ENCODE results near the gene SLC29A4. TPM values are rescaled to one million over a fixed set of nuclear protein-coding genes. Genes with fewer than 3 reads are reported as not detected.
A peak's percentile ranks its signal among the peaks of the same experiment; 100 is the strongest.
"Not testable (repeated sequence)": the region's sequence is repeated elsewhere in the genome, so short reads cannot be mapped to it uniquely, and the experiment has no call there.

SLC29A4 gene
- total RNA-seq, 1 experiment from 2014 or later: 1.4 TPM

DNA sequence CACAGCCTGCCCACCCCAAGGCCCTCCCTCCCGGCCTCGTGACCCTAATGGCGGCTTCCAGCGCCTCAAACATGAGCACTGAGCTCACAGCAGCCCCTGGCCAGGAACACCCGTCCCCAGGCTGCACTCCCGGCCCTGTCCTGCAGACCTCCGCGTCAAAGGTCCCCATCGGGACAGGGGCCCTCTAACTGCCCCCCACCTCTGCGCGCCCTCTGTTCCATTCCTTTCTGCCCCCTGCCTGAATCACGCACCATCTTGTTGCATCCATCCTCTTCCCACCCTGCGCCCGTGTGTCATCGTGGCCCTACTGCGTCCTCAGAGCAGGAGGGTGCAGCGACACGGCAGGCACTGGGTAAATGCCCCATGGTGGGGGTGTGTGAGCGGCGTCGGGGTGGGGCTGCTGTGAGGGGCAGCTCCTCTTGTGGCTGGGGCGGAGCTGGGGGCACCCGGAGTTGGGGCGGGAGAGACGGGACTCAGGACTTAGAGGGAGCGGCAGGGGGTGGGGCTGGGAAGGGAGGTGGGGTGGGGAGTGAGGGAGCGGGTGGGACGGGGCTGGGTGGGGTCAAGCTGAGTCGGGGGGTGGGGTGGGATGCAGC, 13.4 kb downstream of the SLC29A4 start:
- DNase-seq (ENCODE audit: low read depth): no peak

GRCh38 chr7:5296611-5297226, 14.0 kb downstream of the SLC29A4 start:
- peak; percentile 44 for DNase-seq (ENCODE audit: low read depth)

GRCh38 chr7:5300366-5300765, 17.6 kb downstream of the SLC29A4 start:
- DNase-seq (ENCODE audit: low read depth): no peak

- DNase-seq (ENCODE audit: low read depth): no peak
Measured at GRCh38 chr7:5302577-5302976, 19.8 kb downstream of the SLC29A4 start.

GRCh38 chr7:5303061-5303460, 20.3 kb downstream of the SLC29A4 start:
- DNase-seq (ENCODE audit: low read depth): no peak

GRCh38 chr7:5303591-5304505, 21.1 kb downstream of the SLC29A4 start:
- DNase-seq (ENCODE audit: low read depth): no peak

- DNase-seq (ENCODE audit: low read depth): not testable (repeated sequence)
Measured at GRCh38 chr7:5305050-5305449, 22.3 kb downstream of the SLC29A4 start.

DNA sequence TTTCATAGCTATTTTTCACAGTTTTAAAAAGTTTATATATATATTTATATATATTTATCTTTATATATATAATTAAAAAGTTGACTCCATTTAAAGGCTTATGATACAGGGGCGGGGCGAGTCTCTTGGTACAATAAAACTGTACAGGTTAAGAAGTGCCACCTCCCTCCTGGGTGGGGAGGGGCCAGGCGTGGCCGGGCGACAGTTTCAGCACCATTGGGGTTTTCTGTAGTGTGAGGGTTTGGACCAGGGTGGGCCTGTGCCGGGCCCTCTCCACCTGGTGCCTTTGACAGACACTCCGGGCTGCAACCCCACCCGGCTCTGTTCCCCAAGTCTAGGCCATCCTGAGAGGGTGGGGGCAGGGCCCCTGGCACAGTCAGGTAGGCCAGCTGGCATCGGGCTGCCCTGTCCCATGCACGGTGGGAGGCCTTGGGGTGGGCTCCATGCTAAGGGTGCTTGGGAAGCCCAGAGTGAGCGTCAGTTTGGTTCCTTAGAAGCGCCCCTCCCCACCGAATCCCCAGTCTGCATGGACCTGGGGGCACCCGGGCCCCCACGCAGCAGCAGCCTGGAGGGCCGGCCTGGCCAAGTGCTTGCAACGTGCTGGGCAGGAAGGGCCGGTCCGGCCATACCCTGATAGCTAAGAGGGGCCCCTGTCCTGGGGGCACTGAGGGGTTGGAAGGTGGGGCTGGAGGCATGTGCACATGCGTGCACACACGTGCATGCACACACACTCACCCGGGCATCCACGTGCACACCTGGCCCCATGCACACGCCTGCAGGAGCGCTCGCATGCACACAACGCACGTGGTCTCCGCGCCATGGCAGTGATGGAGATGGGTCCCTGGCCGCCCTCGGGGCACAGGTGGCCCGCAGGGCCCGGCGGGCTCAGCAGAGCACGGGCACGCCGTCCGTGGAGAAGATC, 24.7 kb downstream of the SLC29A4 start:
- not testable (repeated sequence) for DNase-seq (ENCODE audit: low read depth)

GRCh38 chr7:5309146-5309545, 26.4 kb downstream of the SLC29A4 start:
- DNase-seq (ENCODE audit: low read depth): no peak

GRCh38 chr7:5310822-5311405, 28.2 kb downstream of the SLC29A4 start:
- DNase-seq (ENCODE audit: low read depth): no peak

DNA sequence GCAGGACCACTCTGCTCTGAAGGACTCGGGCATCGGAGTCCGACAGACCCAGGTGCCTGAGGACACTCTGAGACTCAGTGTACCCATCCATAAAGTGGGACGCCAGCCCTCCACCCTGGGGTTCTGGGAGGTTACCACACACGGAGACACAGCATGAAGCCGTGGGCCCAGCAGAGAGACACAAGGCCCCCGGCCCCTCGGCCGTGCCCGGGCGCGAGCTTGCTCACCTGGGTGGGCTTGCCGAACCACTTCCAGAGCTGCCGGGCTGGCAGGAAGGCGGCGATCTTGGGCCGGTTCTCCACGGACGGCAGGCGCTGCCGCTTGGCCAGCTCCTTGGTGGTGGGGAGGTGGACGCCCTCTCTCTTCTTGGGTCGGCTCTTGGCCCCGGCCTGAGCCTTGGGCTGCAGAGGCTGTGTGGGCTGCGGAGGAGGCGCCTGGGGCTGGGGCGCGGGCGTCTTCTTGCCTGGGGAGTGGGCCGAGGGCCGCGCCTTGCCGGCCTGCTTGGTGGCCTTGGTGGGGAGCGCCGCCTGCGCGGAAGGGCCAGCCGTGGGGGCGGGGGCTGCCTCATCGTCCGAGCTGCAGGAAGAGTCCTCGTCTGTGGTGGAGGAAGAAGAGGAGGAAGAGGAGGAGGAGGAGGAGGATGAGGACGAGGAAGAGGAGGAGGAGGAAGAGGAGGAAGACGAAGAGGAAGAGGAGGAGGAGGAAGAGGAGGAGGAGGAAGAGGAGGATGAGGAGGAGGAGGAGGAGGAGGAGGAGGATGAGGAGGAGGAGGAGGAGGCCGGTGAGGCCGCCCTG, 29.7 kb downstream of the SLC29A4 start:
- not testable (repeated sequence) for DNase-seq (ENCODE audit: low read depth)

- not testable (repeated sequence) for DNase-seq (ENCODE audit: low read depth)
Measured at GRCh38 chr7:5313076-5313885, 30.5 kb downstream of the SLC29A4 start.

DNA sequence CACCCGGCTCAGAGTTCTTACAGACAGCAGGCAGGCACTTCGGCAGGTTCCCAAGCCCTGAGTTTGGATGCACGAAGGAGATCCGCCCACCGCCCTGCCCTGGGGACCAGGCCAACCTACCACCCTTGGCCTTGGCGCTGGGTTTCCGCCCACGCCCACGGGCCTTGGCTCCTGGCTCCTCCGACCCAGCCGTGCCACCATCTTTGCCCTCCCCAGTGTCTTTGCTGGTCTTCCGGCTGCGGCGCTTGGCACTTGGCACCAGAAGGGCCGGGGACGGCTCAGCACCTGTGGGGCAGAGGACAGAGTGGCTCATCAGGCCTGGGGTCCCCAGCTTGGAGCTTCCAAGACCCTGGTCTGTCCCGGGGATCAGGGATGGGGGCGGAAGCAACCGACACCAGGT, 32.1 kb downstream of the SLC29A4 start:
- no peak for DNase-seq (ENCODE audit: low read depth)

GRCh38 chr7:5315761-5316160, 33.0 kb downstream of the SLC29A4 start:
- no peak for DNase-seq (ENCODE audit: low read depth)

DNA sequence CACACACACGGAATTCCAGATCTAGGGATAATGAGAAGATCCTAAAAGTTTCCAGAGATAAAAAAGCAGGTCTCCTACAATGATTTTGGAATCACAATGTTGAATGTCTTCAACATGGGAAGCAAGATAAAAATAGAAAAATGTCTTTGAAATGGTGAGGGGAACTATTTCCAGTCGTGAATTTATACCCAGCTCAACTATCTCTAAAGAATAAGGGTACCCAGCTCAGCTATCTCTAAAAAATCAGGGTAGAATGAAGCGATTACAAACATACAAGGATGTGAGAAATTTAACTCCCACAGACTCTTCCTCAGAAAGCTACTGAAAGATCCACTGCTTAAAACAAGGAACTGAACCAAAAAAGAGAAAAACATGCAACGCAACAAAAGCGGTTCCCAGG, 35.9 kb downstream of the SLC29A4 start:
- DNase-seq (ENCODE audit: low read depth): not testable (repeated sequence)

DNA sequence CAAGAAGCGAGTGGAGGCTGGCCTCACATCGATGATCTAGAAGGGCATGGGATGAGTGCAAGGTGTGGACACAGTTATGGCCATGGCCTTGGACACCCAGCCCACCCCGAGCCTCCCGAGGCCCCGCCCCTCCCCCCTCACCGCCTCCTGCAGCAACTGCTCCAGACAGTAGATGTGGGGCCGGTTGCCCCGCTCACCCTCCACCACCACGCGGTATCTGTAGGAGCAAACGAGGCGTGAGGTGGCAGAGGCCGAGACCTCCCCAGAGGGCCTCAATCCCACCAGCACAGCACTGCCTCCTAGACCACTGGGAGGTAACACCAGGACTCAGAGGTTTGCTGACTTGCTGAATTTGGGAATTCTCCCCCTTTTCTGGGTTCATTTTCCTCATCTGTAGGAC, 37.6 kb downstream of the SLC29A4 start:
- no peak for DNase-seq (ENCODE audit: low read depth)

GRCh38 chr7:5320802-5321396, 38.2 kb downstream of the SLC29A4 start:
- no peak for DNase-seq (ENCODE audit: low read depth)

GRCh38 chr7:5322621-5323410, 40.1 kb downstream of the SLC29A4 start:
- no peak for DNase-seq (ENCODE audit: low read depth)
